Measurements from ENCODE around the gene ADAMTSL3. TPM values are rescaled to one million over a fixed set of nuclear protein-coding genes. Genes with fewer than 3 reads are reported as not detected.

Gene ADAMTSL3
- total RNA-seq, 8 experiments from 2014 or later = 0.08 to 53.7 (median 0.32) TPM

DNA sequence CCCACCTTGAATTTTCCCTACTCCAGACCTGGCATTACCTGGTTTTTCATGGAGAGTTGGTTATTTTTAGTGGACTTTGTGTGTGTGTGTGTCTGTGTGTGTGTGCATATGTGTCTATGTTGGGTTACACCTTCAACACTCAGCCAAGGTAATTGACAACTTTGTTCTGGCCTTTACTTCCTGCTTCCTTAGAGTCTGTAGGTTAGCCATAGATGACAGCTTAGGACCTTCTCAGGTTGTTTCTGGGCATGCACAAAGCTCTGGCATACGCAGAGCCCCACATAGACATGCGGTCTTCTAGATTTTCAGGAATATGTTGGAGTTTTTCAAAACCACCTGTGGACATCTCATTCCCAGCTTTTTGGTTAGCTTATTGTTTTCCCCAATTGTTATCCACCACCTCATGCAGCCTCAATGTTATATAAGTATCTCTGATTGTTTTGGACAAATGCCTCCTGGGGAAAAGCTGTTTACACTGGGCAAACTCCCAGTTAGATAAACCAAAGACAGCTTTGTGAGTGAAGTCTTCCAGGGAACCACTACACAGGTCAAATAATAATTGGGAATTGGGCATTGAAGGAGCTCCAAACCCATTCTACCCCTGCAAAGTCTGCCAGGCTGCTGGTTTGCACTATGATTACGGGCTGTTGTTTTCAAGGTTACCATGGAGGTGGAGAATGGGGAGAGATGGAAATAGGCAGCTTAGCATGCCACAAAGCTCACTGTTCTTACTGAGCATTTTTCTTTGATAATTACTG lies 201.2 kb downstream of the ADAMTSL3 start:
- peak in 1 of 8 experiments; percentile 8 for ATAC-seq (replicated peaks in 6 of 8)
- WGBS, 10 experiments = 33 to 100% (median 87%) methylated on average over 1 to 3 of the region's 3 CpGs; no CpG with 5 or more reads in 1 of the 10 experiments
- in situ Hi-C loops (cut with MboI; ENCODE audit: low pct_unique_long_range_greater_than_20kb in 2 of 9, low sequenced_read_pairs in 9 of 9, unreplicated experiment in 9 of 9) = no loop called here

DNA sequence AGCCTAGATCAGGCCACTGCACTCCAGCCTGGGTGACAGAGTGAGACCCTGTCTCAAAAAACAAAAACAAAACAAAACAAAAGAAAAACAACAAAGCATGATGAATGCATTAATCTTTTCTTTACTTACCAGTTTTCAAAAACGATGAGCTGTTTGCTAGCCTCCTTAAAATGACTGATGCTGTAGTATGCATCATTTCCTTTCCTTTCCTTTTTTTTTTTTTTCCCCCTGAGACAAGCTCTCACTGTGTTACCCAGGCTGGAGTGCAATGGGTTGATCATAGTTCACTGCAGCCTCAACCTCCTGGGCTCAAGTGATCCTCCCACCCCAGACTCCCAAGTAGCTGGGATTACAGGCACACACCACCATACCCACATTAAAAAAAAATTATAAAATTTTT lies 202.0 kb downstream of the ADAMTSL3 start:
- ATAC-seq (replicated peaks in 6 of 8) = no peak
- in situ Hi-C loops (cut with MboI; ENCODE audit: low pct_unique_long_range_greater_than_20kb in 2 of 9, low sequenced_read_pairs in 9 of 9, unreplicated experiment in 9 of 9) = no loop called here
- Histone ChIP-seq H3K27ac (no peak overlapping the region), H3K4me1 (replicated peaks in 1 of 2) (no peaks in the 10 kb centered on the region), H3K4me3 (no peak overlapping the region)
- 40 to 86% (median 78%) methylated on average over 1 of the region's 1 CpG; no CpG with 5 or more reads in 5 of the 10 experiments for WGBS, 10 experiments

More for the DNA sequence above, 201.2 kb downstream of the ADAMTSL3 start:
- Histone ChIP-seq H3K4me1 (replicated peaks in 1 of 2) (no peaks in the 10 kb centered on the region), H3K27ac (no peak overlapping the region), H3K4me3 (no peak overlapping the region)

DNA sequence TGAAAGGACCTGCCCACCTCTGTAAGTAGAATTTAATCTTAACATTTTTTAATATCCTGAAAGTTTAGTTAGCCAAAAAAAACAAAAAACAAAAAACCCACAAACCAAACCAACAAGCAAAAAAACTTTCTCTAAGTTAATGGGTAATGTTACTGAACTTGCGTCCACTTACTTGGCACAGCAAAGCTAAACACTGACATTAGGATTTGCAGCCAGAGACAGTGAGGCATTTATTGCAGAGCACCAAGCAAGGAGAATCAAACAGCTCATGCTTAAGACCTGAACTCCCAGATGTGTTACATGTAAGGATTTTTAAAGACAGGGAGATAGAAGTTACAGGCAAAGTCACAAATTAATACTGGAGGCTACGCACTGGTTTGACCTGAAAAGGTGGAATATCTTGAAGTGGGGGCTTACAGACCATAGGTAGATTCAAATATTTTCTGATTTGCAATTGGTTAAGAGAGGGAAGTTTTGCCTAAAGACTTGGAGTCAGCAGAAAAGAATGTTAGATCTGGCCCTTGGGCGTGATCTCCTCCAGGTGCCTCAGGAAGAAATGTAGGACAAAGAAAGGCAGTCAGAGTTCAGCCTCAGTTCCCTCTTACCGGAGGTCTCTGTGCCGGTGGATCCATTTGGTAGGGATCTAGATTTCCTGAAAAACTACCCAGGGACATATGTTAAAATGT lies 205.0 kb downstream of the ADAMTSL3 start:
- in situ Hi-C loops (cut with MboI; ENCODE audit: low pct_unique_long_range_greater_than_20kb in 2 of 9, low sequenced_read_pairs in 9 of 9, unreplicated experiment in 9 of 9) = no loop called here
- no peak overlapping the region for H3K4me3 ChIP-seq
- H3K27ac ChIP-seq = no peak overlapping the region
- H3K4me1 ChIP-seq (replicated peaks in 1 of 2) = no peaks in the 10 kb centered on the region
- 79 to 100% (median 92%) methylated on average over 1 to 5 of the region's 5 CpGs; no CpG with 5 or more reads in 2 of the 10 experiments for WGBS, 10 experiments
- ATAC-seq (replicated peaks in 6 of 8) = no peak

DNA sequence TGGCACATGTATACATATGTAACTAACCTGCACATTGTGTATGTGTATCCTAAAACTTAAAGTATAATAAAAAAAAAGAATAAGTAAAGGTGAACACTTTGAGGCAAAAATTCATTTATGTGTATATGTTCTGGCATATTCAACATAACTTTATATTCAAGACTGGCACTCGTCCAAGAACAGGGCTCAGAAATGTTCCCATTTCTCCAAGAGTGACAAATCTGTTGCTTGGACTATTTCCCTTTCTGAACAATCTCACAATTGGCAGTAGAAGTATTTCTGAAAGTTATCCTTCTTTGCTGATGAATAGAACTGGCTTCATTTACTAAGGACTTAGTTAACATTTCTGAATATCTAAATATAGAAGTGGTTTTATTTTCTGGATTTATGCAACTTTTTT lies 212.8 kb downstream of the ADAMTSL3 start:
- H3K27ac ChIP-seq = no peak overlapping the region
- in situ Hi-C loops (cut with MboI; ENCODE audit: low pct_unique_long_range_greater_than_20kb in 2 of 9, low sequenced_read_pairs in 9 of 9, unreplicated experiment in 9 of 9) = no loop called here
- WGBS, 10 experiments = 0 to 80% (median 60%) methylated on average over 1 of the region's 1 CpG; no CpG with 5 or more reads in 3 of the 10 experiments

DNA sequence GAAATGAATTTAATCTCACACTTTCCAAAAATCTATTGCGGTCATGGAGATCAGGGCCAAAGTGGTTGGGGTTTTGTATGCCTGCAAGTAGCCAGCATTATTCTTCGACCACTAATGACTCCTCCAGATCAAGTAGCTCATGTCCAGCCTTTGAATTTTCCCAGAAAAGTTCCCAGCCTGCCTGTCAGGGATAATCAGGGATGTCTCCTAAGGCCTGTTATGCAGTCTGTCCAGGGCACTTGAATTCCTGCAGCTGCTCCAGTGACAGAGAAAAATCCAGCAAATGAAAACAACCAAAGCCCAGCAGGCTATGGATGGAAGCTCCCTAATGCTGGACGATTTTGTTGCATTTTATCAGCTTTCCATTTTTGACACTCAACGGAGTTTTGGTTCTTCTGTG lies 215.4 kb downstream of the ADAMTSL3 start:
- in situ Hi-C loops (cut with MboI; ENCODE audit: low pct_unique_long_range_greater_than_20kb in 2 of 9, low sequenced_read_pairs in 9 of 9, unreplicated experiment in 9 of 9) = no loop called here
- H3K4me1 ChIP-seq (replicated peaks in 1 of 2) = no peaks in the 10 kb centered on the region
- no peak overlapping the region for H3K4me3 ChIP-seq
- H3K27ac ChIP-seq = no peak overlapping the region
- WGBS, 10 experiments = 50 to 100% (median 78%) methylated on average over 1 to 4 of the region's 4 CpGs
- ATAC-seq (replicated peaks in 6 of 8) = no peak

More for the DNA sequence above, 212.8 kb downstream of the ADAMTSL3 start:
- Histone ChIP-seq H3K4me1 (replicated peaks in 1 of 2) (no peaks in the 10 kb centered on the region), H3K4me3 (no peak overlapping the region)
- ATAC-seq (replicated peaks in 6 of 8) = no peak

- H3K4me1 ChIP-seq (replicated peaks in 1 of 2) = no peaks in the 10 kb centered on the region
- 27 to 100% (median 61%) methylated on average over 1 to 7 of the region's 7 CpGs for WGBS, 10 experiments
- no peak overlapping the region for H3K4me3 ChIP-seq
- no peak overlapping the region for H3K27ac ChIP-seq
- peak; percentile 51 to 99 (median 68) for ATAC-seq (replicated peaks in 6 of 8)
- in situ Hi-C loops (cut with MboI; ENCODE audit: low pct_unique_long_range_greater_than_20kb in 2 of 9, low sequenced_read_pairs in 9 of 9, unreplicated experiment in 9 of 9) = no loop called here
Observed at GRCh38 chr15:83871808-83872559, 218.1 kb downstream of the ADAMTSL3 start.

GRCh38 chr15:83873966-83874365 lies 220.0 kb downstream of the ADAMTSL3 start:
- no peaks in the 10 kb centered on the region for H3K4me1 ChIP-seq (replicated peaks in 1 of 2)
- WGBS, 10 experiments = 50 to 85% (median 71%) methylated on average over 1 to 5 of the region's 7 CpGs; no CpG with 5 or more reads in 6 of the 10 experiments
- ATAC-seq (replicated peaks in 6 of 8) = no peak
- in situ Hi-C loops (cut with MboI; ENCODE audit: low pct_unique_long_range_greater_than_20kb in 2 of 9, low sequenced_read_pairs in 9 of 9, unreplicated experiment in 9 of 9) = no loop called here
- no peak overlapping the region for H3K27ac ChIP-seq
- no peak overlapping the region for H3K4me3 ChIP-seq

- no peaks in the 10 kb centered on the region for H3K4me1 ChIP-seq (replicated peaks in 1 of 2)
- ATAC-seq (replicated peaks in 6 of 8) = no peak
- no peak overlapping the region for H3K27ac ChIP-seq
- in situ Hi-C loops (cut with MboI; ENCODE audit: low pct_unique_long_range_greater_than_20kb in 2 of 9, low sequenced_read_pairs in 9 of 9, unreplicated experiment in 9 of 9) = no loop called here
- 0 to 90% (median 61%) methylated on average over 1 to 2 of the region's 2 CpGs; no CpG with 5 or more reads in 1 of the 10 experiments for WGBS, 10 experiments
- no peak overlapping the region for H3K4me3 ChIP-seq
Observed at GRCh38 chr15:83880529-83880928, 226.6 kb downstream of the ADAMTSL3 start.

DNA sequence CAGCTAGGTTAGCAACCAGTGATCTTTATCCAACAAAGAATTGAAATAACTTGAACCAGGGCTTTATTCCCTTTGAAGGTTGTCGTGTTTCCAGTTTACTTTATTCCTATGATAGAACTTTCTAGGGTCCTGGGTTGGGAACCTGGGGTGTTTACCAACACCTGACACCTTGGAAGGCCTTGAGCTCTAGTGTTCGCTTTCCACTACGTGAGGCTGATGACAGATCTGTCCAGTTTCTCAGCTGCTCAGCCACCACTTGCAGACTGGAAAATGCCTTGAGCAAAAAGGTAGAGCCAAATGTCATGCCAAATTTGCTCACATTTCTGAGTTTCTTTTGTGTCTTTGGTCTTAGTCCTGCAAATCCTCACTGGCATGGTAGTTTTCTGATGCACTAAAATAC lies 227.2 kb downstream of the ADAMTSL3 start:
- no peak overlapping the region for H3K27ac ChIP-seq
- WGBS, 10 experiments = 17 to 88% (median 76%) methylated on average over 1 to 3 of the region's 3 CpGs; no CpG with 5 or more reads in 1 of the 10 experiments
- H3K4me1 ChIP-seq (replicated peaks in 1 of 2) = no peaks in the 10 kb centered on the region
- ATAC-seq (replicated peaks in 6 of 8) = no peak
- in situ Hi-C loops (cut with MboI; ENCODE audit: low pct_unique_long_range_greater_than_20kb in 2 of 9, low sequenced_read_pairs in 9 of 9, unreplicated experiment in 9 of 9) = no loop called here
- H3K4me3 ChIP-seq = no peak overlapping the region

- WGBS, 10 experiments = 0 to 100% (median 81%) methylated on average over 1 to 2 of the region's 2 CpGs; no CpG with 5 or more reads in 2 of the 10 experiments
- in situ Hi-C loops (cut with MboI; ENCODE audit: low pct_unique_long_range_greater_than_20kb in 2 of 9, low sequenced_read_pairs in 9 of 9, unreplicated experiment in 9 of 9) = no loop called here
- Histone ChIP-seq H3K4me3 (no peak overlapping the region), H3K4me1 (replicated peaks in 1 of 2) (no peaks in the 10 kb centered on the region), H3K27ac (no peak overlapping the region)
- ATAC-seq (replicated peaks in 6 of 8) = no peak
Observed at GRCh38 chr15:83886321-83886720, 232.4 kb downstream of the ADAMTSL3 start.

GRCh38 chr15:83887404-83887803 lies 233.5 kb downstream of the ADAMTSL3 start:
- 40 to 100% (median 77%) methylated on average over 1 to 2 of the region's 2 CpGs; no CpG with 5 or more reads in 1 of the 10 experiments for WGBS, 10 experiments
- H3K27ac ChIP-seq = no peak overlapping the region
- ATAC-seq (replicated peaks in 6 of 8) = no peak
- in situ Hi-C loops (cut with MboI; ENCODE audit: low pct_unique_long_range_greater_than_20kb in 2 of 9, low sequenced_read_pairs in 9 of 9, unreplicated experiment in 9 of 9) = no loop called here
- no peak overlapping the region for H3K4me3 ChIP-seq
- H3K4me1 ChIP-seq (replicated peaks in 1 of 2) = no peaks in the 10 kb centered on the region

DNA sequence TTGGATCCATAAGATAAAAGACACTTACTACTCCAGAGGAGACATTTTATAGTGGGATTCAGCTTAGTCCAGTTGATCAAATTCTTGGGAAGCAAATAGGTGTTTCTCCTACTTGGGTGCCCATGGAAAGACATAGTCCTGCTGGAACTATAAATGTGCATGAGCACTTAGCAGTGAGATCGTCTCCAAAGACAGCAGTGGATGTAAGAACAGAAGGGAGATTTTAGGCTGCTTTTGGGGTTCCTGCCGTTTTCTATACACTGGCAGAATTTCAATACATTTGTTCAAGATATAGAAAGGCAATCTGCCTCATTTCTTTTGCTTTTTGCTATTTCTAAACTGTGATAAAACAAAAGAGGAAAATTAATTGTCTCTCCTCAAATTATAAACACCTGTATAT lies 234.0 kb downstream of the ADAMTSL3 start:
- in situ Hi-C loops (cut with MboI; ENCODE audit: low pct_unique_long_range_greater_than_20kb in 2 of 9, low sequenced_read_pairs in 9 of 9, unreplicated experiment in 9 of 9) = no loop called here
- no peaks in the 10 kb centered on the region for H3K4me1 ChIP-seq (replicated peaks in 1 of 2)
- H3K4me3 ChIP-seq = no peak overlapping the region
- ATAC-seq (replicated peaks in 6 of 8) = no peak
- 31 to 80% (median 68%) methylated on average over 1 to 2 of the region's 2 CpGs; no CpG with 5 or more reads in 4 of the 10 experiments for WGBS, 10 experiments
- no peak overlapping the region for H3K27ac ChIP-seq

DNA sequence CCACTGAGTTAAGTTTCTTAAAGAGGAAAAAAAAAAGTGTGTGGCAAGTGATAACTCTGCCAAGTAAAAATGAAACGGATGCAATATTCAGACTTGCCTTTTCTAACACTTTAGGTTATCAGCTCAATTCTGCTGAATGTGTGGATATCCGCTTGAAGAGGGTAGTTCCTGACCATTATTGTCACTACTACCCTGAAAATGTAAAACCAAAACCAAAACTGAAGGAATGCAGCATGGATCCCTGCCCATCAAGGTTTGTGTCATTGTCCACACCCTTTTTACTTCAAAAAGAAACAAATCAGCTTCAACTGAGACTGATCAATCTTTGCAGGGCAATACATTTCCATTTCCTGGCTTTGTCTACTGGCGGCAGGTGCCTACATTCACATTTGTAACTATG lies 236.1 kb downstream of the ADAMTSL3 start:
- H3K27ac ChIP-seq = no peak overlapping the region
- in situ Hi-C loops (cut with MboI; ENCODE audit: low pct_unique_long_range_greater_than_20kb in 2 of 9, low sequenced_read_pairs in 9 of 9, unreplicated experiment in 9 of 9) = no loop called here
- 53 to 100% (median 87%) methylated on average over 1 to 3 of the region's 3 CpGs for WGBS, 10 experiments
- no peak overlapping the region for H3K4me3 ChIP-seq
- ATAC-seq (replicated peaks in 6 of 8) = peak in 1 of 8 experiments; percentile 33
- H3K4me1 ChIP-seq (replicated peaks in 1 of 2) = no peaks in the 10 kb centered on the region

Measured in motor neuron (in vitro differentiated cells).